HG02642 (cell line): ENCODE measurements around the gene ASIC4.

ENCODE experiments used
- ATAC-seq: cut with Tn5 transposase; IDR thresholded peaks from one replicate; pipeline ENCODE4 v1.9.1; 2021; ENCODE audit warnings: mild to moderate bottlenecking; ENCODE audit not compliant: unreplicated experiment, poor library complexity

Gene ASIC4

GRCh38 chr2:219578811-219579613 is 64.7 kb downstream of the ASIC4 start:
- ATAC-seq = no peak

- no peak for ATAC-seq
Measured at GRCh38 chr2:219581346-219581745, 67.1 kb downstream of the ASIC4 start.
